ENCODE results near the gene HERPUD2.

The HERPUD2 gene

GRCh38 chr7:35694784-35695472 lies at the start of gene HERPUD2:
Gene HERPUD2, minus strand, starts transcription at chr7:35695135. Its CDS starts 805 bp downstream, at chr7:35694330.
- H3K27me3 Mint-ChIP-seq = no peaks in the 10 kb centered on the region
- no peaks in the 10 kb centered on the region for H3K9me3 Mint-ChIP-seq
- H3K36me3 Mint-ChIP-seq = peaks cover 6% of the 10 kb centered on the region
- peaks cover 53% of the 10 kb centered on the region for H3K4me1 Mint-ChIP-seq
- peak within 1 kb of the TSS; percentile 97 for H3K27ac Mint-ChIP-seq
- H3K4me3 Mint-ChIP-seq = peak within 1 kb of the TSS; percentile 89

- Mint-ChIP-seq H3K27ac (no peak overlapping the region), H3K9me3 (no peaks in the 10 kb centered on the region), H3K36me3 (peaks cover 3% of the 10 kb centered on the region), H3K27me3 (no peaks in the 10 kb centered on the region), H3K4me3 (no peak overlapping the region), H3K4me1 (no peaks in the 10 kb centered on the region)
Measured at GRCh38 chr7:35738889-35739288, 44.0 kb upstream of the HERPUD2 start.

GRCh38 chr7:35736725-35737124 lies 41.8 kb upstream of the HERPUD2 start:
- H3K36me3 Mint-ChIP-seq = no peaks in the 10 kb centered on the region
- no peak overlapping the region for H3K4me3 Mint-ChIP-seq
- H3K4me1 Mint-ChIP-seq = no peaks in the 10 kb centered on the region
- H3K27me3 Mint-ChIP-seq = peaks cover 1% of the 10 kb centered on the region
- no peak overlapping the region for H3K27ac Mint-ChIP-seq
- no peaks in the 10 kb centered on the region for H3K9me3 Mint-ChIP-seq

GRCh38 chr7:35735396-35735795 lies 40.5 kb upstream of the HERPUD2 start:
- Mint-ChIP-seq H3K27ac (no peak overlapping the region), H3K27me3 (peaks cover 1% of the 10 kb centered on the region), H3K4me1 (peaks cover 2% of the 10 kb centered on the region)

GRCh38 chr7:35734001-35734483 lies 39.1 kb upstream of the HERPUD2 start:
- H3K36me3 Mint-ChIP-seq = no peaks in the 10 kb centered on the region
- H3K27me3 Mint-ChIP-seq = peaks cover 1% of the 10 kb centered on the region
- H3K9me3 Mint-ChIP-seq = no peaks in the 10 kb centered on the region
- no peak overlapping the region for H3K27ac Mint-ChIP-seq
- H3K4me3 Mint-ChIP-seq = no peak overlapping the region
- peaks cover 13% of the 10 kb centered on the region for H3K4me1 Mint-ChIP-seq

More at GRCh38 chr7:35735396-35735795, 40.5 kb upstream of the HERPUD2 start:
- Mint-ChIP-seq H3K4me3 (no peak overlapping the region), H3K9me3 (no peaks in the 10 kb centered on the region), H3K36me3 (no peaks in the 10 kb centered on the region)

GRCh38 chr7:35731349-35731748 lies 36.4 kb upstream of the HERPUD2 start:
- Mint-ChIP-seq H3K9me3 (no peaks in the 10 kb centered on the region), H3K4me1 (peaks cover 30% of the 10 kb centered on the region), H3K4me3 (no peak overlapping the region), H3K27me3 (peaks cover 1% of the 10 kb centered on the region), H3K36me3 (no peaks in the 10 kb centered on the region), H3K27ac (no peak overlapping the region)

GRCh38 chr7:35729061-35729783 lies 34.3 kb upstream of the HERPUD2 start:
- Mint-ChIP-seq H3K9me3 (no peaks in the 10 kb centered on the region), H3K4me3 (no peak overlapping the region), H3K27ac (no peak overlapping the region), H3K4me1 (peaks cover 48% of the 10 kb centered on the region), H3K27me3 (peaks cover 1% of the 10 kb centered on the region), H3K36me3 (no peaks in the 10 kb centered on the region)

GRCh38 chr7:35728412-35729060 lies 33.6 kb upstream of the HERPUD2 start:
- H3K4me1 Mint-ChIP-seq = peaks cover 54% of the 10 kb centered on the region
- H3K36me3 Mint-ChIP-seq = no peaks in the 10 kb centered on the region

GRCh38 chr7:35727571-35727970 lies 32.6 kb upstream of the HERPUD2 start:
- Mint-ChIP-seq H3K4me1 (peaks cover 64% of the 10 kb centered on the region), H3K36me3 (no peaks in the 10 kb centered on the region), H3K4me3 (no peak overlapping the region), H3K27me3 (no peaks in the 10 kb centered on the region), H3K27ac (no peak overlapping the region), H3K9me3 (no peaks in the 10 kb centered on the region)

More at GRCh38 chr7:35728412-35729060, 33.6 kb upstream of the HERPUD2 start:
- no peak overlapping the region for H3K4me3 Mint-ChIP-seq
- no peak overlapping the region for H3K27ac Mint-ChIP-seq
- H3K9me3 Mint-ChIP-seq = no peaks in the 10 kb centered on the region
- H3K27me3 Mint-ChIP-seq = no peaks in the 10 kb centered on the region

GRCh38 chr7:35726654-35727053 lies 31.7 kb upstream of the HERPUD2 start:
- H3K9me3 Mint-ChIP-seq = no peaks in the 10 kb centered on the region
- peaks cover 73% of the 10 kb centered on the region for H3K4me1 Mint-ChIP-seq
- no peak overlapping the region for H3K27ac Mint-ChIP-seq
- H3K36me3 Mint-ChIP-seq = no peaks in the 10 kb centered on the region
- H3K4me3 Mint-ChIP-seq = no peak overlapping the region
- no peaks in the 10 kb centered on the region for H3K27me3 Mint-ChIP-seq

GRCh38 chr7:35725280-35725680 lies 30.3 kb upstream of the HERPUD2 start:
- Mint-ChIP-seq H3K36me3 (no peaks in the 10 kb centered on the region), H3K9me3 (no peaks in the 10 kb centered on the region), H3K27me3 (no peaks in the 10 kb centered on the region), H3K4me3 (peak overlapping the region; percentile 47), H3K4me1 (peaks cover 71% of the 10 kb centered on the region), H3K27ac (peak overlapping the region; percentile 69)

- Mint-ChIP-seq H3K36me3 (no peaks in the 10 kb centered on the region), H3K4me1 (peaks cover 53% of the 10 kb centered on the region), H3K27me3 (no peaks in the 10 kb centered on the region), H3K9me3 (no peaks in the 10 kb centered on the region), H3K4me3 (no peak overlapping the region), H3K27ac (peak overlapping the region; percentile 75)
Measured at GRCh38 chr7:35723011-35723410, 28.1 kb upstream of the HERPUD2 start.

GRCh38 chr7:35722054-35722849 lies 27.3 kb upstream of the HERPUD2 start:
- no peaks in the 10 kb centered on the region for H3K9me3 Mint-ChIP-seq
- peak overlapping the region; percentile 75 for H3K27ac Mint-ChIP-seq
- H3K4me3 Mint-ChIP-seq = no peak overlapping the region
- no peaks in the 10 kb centered on the region for H3K36me3 Mint-ChIP-seq
- peaks cover 48% of the 10 kb centered on the region for H3K4me1 Mint-ChIP-seq
- H3K27me3 Mint-ChIP-seq = no peaks in the 10 kb centered on the region

- H3K36me3 Mint-ChIP-seq = no peaks in the 10 kb centered on the region
- no peak overlapping the region for H3K4me3 Mint-ChIP-seq
- no peaks in the 10 kb centered on the region for H3K9me3 Mint-ChIP-seq
- H3K27me3 Mint-ChIP-seq = no peaks in the 10 kb centered on the region
- H3K4me1 Mint-ChIP-seq = peaks cover 44% of the 10 kb centered on the region
- no peak overlapping the region for H3K27ac Mint-ChIP-seq
Measured at GRCh38 chr7:35721288-35721687, 26.4 kb upstream of the HERPUD2 start.

- Mint-ChIP-seq H3K4me3 (no peak overlapping the region), H3K4me1 (peaks cover 40% of the 10 kb centered on the region), H3K27me3 (no peaks in the 10 kb centered on the region), H3K36me3 (no peaks in the 10 kb centered on the region), H3K27ac (no peak overlapping the region), H3K9me3 (no peaks in the 10 kb centered on the region)
Measured at GRCh38 chr7:35720849-35721248, 25.9 kb upstream of the HERPUD2 start.
